ENCODE results near the gene CYTH4. TPM values are rescaled to one million over a fixed set of nuclear protein-coding genes. Genes with fewer than 3 reads are reported as not detected.

Gene CYTH4
- total RNA-seq, 1 experiment from 2014 or later: not detected

DNA sequence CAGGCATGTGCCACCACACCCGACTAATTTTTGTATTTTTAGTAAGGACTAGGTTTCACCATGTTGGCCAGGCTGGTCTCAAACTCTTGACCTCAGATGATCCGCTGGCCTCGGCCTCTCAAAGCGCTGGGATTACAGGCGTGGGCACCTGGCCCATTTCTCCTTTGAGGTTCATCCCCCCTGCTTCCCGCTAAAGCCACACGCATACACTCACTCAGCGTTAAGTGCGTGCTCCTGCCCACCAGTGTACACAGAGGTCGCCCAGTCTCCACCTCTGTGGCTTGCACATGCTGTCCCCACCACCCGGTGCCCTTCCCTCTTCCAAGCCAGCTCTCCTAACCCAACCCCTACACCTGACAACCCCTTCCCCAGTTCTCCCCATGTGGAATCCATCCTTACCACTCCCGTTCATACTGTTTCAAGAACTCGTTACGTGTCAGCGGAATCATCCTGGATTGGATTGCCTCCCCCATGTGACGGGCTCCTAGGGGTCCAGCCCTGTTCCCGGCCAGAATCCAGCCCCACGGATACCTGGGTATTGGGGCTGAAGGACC, 15.7 kb upstream of the CYTH4 start:
- no peaks in the 10 kb centered on the region for H4K20me1 ChIP-seq (ENCODE audit: insufficient read depth)
- POLR2A ChIA-PET (ENCODE audit: unreplicated experiment): no interaction called here

DNA sequence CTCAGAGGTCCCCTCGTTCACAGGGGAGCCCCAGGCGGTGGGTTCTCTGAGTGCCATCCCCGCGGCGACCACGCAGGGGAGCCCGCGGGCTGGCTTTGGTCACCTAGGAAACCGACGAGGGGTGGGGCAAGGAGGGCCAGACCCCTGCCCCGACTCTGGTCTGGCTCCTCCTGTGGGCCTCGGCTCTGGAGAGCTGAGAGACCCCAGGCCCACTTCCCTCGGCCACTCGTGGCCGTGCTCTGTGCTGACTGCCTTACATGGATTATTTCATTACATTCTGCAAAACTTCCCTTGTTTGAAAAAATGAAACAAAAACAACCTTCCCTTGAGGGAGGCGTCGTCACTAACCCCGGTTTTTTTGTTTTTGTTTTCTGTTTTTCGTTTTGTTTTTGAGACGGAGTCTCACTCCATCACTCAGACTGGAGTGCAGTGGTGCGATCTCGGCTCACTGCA, 15.1 kb upstream of the CYTH4 start:
- peak in 1 of 2 experiments; percentile 71 for DNase-seq
- peaks cover 13% of the 10 kb centered on the region for H3K4me1 ChIP-seq (replicated peaks; ENCODE audit: insufficient read depth)
- no peaks in the 10 kb centered on the region for H3K36me3 ChIP-seq (ENCODE audit: low read depth)
- peaks cover 6% of the 10 kb centered on the region; the same call in 1 of the 2 replicates for H3F3A ChIP-seq (ENCODE audit: insufficient read depth, low read depth)
- no peaks in the 10 kb centered on the region for H3K27me3 ChIP-seq (ENCODE audit: insufficient read depth, low read depth)
- no peaks in the 10 kb centered on the region for H4K20me1 ChIP-seq (ENCODE audit: insufficient read depth)
- ChIA-PET CTCF (interaction anchor here (0.7 kb wide), 1 partner anchor 193 kb away, joined by 3 read pairs; no protein-coding TSS in a partner anchor), POLR2A (ENCODE audit: unreplicated experiment) (no interaction called here)
- peak overlapping the region; percentile 79 for H3K4me2 ChIP-seq
- peak overlapping the region; percentile 16; the same call in 1 of the 2 replicates for H2AFZ ChIP-seq
- no TSS peak for BruUV-seq (replicated peaks)
- H3K4me3 ChIP-seq: peak overlapping the region; percentile 56
- peak overlapping the region; percentile 42; the same call in 1 of the 2 replicates for H3K27ac ChIP-seq
- no peaks in the 10 kb centered on the region for H3K79me2 ChIP-seq (ENCODE audit: low read depth)
- TF ChIP-seq, protein P1, sequence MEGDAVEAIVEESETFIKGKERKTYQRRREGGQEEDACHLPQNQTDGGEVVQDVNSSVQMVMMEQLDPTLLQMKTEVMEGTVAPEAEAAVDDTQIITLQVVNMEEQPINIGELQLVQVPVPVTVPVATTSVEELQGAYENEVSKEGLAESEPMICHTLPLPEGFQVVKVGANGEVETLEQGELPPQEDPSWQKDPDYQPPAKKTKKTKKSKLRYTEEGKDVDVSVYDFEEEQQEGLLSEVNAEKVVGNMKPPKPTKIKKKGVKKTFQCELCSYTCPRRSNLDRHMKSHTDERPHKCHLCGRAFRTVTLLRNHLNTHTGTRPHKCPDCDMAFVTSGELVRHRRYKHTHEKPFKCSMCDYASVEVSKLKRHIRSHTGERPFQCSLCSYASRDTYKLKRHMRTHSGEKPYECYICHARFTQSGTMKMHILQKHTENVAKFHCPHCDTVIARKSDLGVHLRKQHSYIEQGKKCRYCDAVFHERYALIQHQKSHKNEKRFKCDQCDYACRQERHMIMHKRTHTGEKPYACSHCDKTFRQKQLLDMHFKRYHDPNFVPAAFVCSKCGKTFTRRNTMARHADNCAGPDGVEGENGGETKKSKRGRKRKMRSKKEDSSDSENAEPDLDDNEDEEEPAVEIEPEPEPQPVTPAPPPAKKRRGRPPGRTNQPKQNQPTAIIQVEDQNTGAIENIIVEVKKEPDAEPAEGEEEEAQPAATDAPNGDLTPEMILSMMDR (conservative IDR thresholded peaks at IDR 0.05): peak; percentile 96
- TF ChIP-seq EZH2 (IDR thresholded peaks at IDR 0.05; ENCODE audit: low read depth): no peak
- no peaks in the 10 kb centered on the region for H3K9me2 ChIP-seq (ENCODE audit: insufficient read depth)
- intact Hi-C loops (cut with micrococcal nuclease; ENCODE audit: unreplicated experiment): loop anchor here (1.0 to 2.0 kb wide), 2 partner anchors 50 to 190 kb away; no protein-coding TSS in a partner anchor
- H3K9me3 ChIP-seq (ENCODE audit: insufficient read depth, low read depth): peaks cover 13% of the 10 kb centered on the region

More for the DNA sequence above, 15.7 kb upstream of the CYTH4 start:
- no peaks in the 10 kb centered on the region for H3K27me3 ChIP-seq (ENCODE audit: insufficient read depth, low read depth)
- H3K4me3 ChIP-seq: peak overlapping the region; percentile 56; the same call in 1 of the 2 replicates
- H3K27ac ChIP-seq: no peak overlapping the region
- peaks cover 6% of the 10 kb centered on the region; the same call in 1 of the 2 replicates for H3F3A ChIP-seq (ENCODE audit: insufficient read depth, low read depth)
- no peaks in the 10 kb centered on the region for H3K36me3 ChIP-seq (ENCODE audit: low read depth)
- H3K9me3 ChIP-seq (ENCODE audit: insufficient read depth, low read depth): peaks cover 13% of the 10 kb centered on the region
- no peaks in the 10 kb centered on the region for H3K9me2 ChIP-seq (ENCODE audit: insufficient read depth)
- TF ChIP-seq EZH2 (IDR thresholded peaks at IDR 0.05; ENCODE audit: low read depth): no peak
- TF ChIP-seq, protein P1 (conservative IDR thresholded peaks at IDR 0.05): no peak
- CTCF ChIA-PET: no interaction called here
- H3K79me2 ChIP-seq (ENCODE audit: low read depth): no peaks in the 10 kb centered on the region
- intact Hi-C loops (cut with micrococcal nuclease; ENCODE audit: unreplicated experiment): loop anchor here (1.0 to 2.0 kb wide), 2 partner anchors 50 to 191 kb away; no protein-coding TSS in a partner anchor
- H3K4me2 ChIP-seq: peak overlapping the region; percentile 79; the same call in 1 of the 2 replicates
- no peak overlapping the region for H2AFZ ChIP-seq
- no TSS peak for BruUV-seq (replicated peaks)
- DNase-seq: no peak
- H3K4me1 ChIP-seq (replicated peaks; ENCODE audit: insufficient read depth): peaks cover 13% of the 10 kb centered on the region

DNA sequence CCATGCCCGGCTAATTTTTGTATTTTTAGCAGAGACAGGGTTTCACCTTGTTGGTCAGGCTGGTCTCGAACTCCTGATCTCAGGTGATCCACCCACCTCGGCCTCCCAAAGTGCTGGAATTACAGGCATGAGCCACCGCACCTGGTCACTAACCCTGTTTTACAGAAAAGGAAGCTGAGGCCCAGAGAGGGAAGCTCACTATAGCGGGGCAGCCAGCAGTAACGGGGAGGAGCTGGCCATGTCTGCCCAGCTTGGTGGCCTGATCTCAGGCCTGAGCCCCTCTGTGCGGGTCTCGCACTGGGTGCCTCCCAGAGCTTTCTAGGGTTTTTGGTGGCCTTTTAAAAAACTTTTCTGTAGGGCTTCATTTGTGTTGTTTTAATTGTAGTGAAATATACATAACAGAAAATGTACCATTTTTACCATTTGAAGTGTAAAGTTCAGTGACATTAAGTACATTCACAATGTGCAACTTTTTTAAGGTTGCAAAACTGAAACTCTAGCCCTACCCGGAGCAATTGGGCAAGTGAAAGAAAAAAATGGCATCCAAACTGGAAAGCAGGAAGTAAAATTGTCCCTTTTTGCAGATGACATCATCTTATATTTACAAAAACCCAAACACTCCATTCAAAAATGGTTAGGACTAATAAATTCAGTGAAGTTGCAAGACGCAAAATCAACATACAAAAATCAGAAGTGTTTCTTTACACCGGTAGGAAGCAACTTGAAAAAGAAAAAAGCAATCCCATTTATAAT, 14.5 kb upstream of the CYTH4 start:
- Histone ChIP-seq H3F3A (ENCODE audit: insufficient read depth, low read depth) (peaks cover 6% of the 10 kb centered on the region; the same call in 1 of the 2 replicates), H3K36me3 (ENCODE audit: low read depth) (no peaks in the 10 kb centered on the region), H3K27me3 (ENCODE audit: insufficient read depth, low read depth) (no peaks in the 10 kb centered on the region), H3K9me2 (ENCODE audit: insufficient read depth) (no peaks in the 10 kb centered on the region), H4K20me1 (ENCODE audit: insufficient read depth) (no peaks in the 10 kb centered on the region), H3K27ac (peak overlapping the region; percentile 42), H3K4me3 (peak overlapping the region; percentile 56; the same call in 1 of the 2 replicates), H2AFZ (0 out of 2 replicates have a peak overlapping the region, but pooled peaks have one; percentile 16), H3K79me2 (ENCODE audit: low read depth) (no peaks in the 10 kb centered on the region), H3K4me1 (replicated peaks; ENCODE audit: insufficient read depth) (peaks cover 13% of the 10 kb centered on the region), H3K9me3 (ENCODE audit: insufficient read depth, low read depth) (peaks cover 13% of the 10 kb centered on the region), H3K4me2 (peak overlapping the region; percentile 79)
- TF ChIP-seq EZH2 (IDR thresholded peaks at IDR 0.05; ENCODE audit: low read depth): no peak
- TF ChIP-seq, protein P1 (conservative IDR thresholded peaks at IDR 0.05): no peak
- peak in 1 of 2 experiments; percentile 74 for DNase-seq
- ChIA-PET CTCF (interaction anchor here (0.6 to 0.7 kb wide), 3 partner anchors 60 to 270 kb away, joined by 3 read pairs; no protein-coding TSS in a partner anchor), POLR2A (ENCODE audit: unreplicated experiment) (interaction anchor here (0.5 kb wide), 1 partner anchor 30 kb away, joined by 3 read pairs; no protein-coding TSS in a partner anchor)
- intact Hi-C loops (cut with micrococcal nuclease; ENCODE audit: unreplicated experiment): loop anchor here (1.0 to 2.0 kb wide), 2 partner anchors 49 to 189 kb away; no protein-coding TSS in a partner anchor
- no TSS peak for BruUV-seq (replicated peaks)
